Kidney glomerular epithelial cell (primary cell): Measurements from ENCODE around the gene PWWP2B.

ENCODE experiments used
- DNase-seq: peaks from one replicate; lab custom pipeline; 2025; lab: John Stamatoyannopoulos, UW

The PWWP2B gene

DNA sequence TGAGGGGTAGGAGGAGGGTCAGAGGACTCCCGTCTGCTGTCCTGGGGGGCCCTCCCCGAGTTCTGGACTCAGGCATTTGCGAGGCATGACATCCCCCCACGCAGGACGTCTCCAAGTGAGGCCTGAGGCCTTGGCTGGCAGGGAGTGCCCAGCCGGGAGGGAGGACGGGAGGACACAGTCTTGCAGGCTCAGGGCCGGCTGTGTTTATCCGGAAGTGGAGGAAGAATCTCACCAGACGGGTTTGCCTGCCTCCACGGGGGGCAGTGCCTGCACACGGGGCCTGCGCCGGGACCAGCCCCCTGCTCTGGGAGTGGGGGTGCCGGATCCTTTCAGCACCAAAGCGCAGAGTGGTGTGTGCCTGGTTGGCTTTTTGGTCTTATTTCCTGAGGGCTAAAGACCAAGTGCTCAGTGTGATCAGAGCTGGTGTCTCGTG, 10.9 kb downstream of the PWWP2B start:
- no peak for DNase-seq

DNA sequence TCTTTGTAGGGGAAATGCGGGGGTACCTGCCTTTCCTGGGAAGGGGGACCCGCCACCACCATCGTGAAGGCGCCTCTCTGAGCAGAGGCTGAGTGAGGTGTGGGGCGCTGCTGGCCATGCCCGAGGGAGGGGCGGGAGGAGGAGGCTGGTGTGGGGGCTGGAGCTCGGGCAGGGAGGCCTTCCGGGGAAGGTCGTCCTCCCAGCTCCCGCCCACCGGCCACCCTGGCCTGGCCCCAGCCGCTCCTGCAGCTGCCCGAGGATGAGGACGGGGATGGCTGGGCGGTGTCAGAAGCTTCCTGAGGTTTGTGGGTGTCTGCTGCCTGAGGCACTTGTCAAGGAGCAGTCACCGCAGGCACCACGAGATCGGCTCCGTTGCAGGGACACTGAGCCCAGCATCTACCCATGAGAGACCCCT, 11.4 kb downstream of the PWWP2B start:
- DNase-seq, result no peak

DNA sequence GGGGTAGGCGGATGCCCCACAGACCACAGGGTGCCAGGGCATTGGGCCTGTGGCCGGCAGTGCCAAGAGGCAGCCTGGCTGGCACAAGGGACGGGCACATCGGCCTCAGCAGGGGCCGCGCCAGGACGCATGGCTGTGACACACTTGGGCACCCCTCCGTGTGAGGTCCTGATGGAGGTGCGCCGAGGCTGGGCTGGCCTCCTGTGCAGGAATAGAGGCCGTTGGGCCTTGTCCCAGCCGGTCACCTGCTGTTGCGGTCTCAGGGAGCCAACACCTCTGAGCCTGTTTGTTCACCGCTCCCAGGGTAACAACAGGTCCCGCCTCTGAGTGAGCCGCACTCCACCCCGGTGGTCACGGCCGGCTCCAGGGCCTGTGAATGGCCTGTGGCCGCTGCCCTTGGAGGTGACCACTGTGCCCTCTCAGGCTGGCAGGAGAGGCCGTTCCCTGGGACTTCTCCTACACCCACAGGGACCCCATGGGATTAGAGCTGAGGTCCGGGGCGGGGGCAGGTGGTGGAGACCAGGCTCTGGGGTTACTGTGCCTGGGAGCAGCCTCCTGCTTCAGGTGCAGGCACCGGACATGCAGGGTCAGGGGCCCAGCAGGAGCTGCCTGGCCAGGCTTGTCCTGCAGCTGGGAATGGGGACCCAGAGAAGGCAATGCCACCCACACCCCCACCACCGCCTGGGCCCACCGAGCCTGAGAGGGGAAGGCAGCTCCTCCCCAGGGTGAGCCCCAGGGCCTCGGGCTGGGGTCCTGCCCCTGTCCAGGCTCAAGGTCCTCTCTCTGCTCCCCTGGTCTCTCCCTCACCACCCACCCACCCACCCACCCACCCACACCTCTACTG, 12.0 kb downstream of the PWWP2B start:
- no peak for DNase-seq

DNA sequence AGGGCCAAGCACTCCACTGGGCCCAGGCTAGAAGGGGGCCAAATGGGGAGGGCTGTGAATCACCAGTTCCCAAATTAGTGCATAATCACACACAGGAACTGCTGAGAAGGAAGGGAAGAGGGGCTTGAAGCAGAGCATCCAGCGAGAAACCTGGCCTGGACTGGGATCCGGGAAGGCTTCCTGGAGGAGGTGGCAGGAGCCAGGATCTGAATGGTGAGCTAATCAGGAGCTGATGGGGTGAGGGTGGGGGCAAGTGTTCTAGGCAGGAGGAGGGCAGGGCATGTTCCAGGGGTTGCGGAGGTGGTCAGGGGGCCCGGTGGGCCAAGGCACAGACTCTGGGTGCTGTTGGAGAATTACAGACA, 12.6 kb downstream of the PWWP2B start:
- no peak for DNase-seq

DNA sequence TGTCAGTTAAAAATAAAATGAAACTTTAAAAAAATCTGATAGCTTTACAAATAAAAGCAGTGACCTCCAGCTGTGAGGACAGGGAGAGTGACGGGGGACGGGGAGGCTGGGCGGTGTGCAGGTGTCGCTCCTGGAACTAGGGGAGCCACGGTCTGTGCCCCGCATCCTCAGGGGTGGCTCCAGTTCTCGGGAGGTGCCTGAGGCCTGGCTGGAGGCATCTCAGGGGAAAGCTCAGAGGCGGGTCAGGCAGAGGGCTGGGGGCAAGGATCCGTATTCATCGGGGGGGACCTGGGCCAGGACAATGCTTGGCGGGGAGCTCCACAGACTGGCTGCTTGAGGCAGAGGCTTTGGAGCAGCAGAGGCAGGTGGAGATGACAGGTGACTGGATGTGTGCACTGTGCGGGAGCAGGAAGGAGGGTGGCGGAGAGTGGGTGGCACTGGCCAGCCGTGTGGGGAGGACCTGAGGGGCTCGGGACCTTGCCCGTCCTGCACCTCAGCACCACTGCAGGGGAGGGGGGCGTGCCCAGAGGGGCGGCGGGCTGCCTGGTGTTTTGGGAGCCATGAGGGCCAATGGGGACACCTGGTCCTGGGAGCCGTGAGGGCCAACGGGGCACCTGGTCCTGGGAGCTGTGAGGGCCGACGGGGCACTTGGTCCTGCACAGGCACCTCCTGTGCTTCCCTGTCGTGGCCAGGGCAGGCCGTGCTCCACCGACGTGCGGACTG, 13.2 kb downstream of the PWWP2B start:
- no peak for DNase-seq

DNA sequence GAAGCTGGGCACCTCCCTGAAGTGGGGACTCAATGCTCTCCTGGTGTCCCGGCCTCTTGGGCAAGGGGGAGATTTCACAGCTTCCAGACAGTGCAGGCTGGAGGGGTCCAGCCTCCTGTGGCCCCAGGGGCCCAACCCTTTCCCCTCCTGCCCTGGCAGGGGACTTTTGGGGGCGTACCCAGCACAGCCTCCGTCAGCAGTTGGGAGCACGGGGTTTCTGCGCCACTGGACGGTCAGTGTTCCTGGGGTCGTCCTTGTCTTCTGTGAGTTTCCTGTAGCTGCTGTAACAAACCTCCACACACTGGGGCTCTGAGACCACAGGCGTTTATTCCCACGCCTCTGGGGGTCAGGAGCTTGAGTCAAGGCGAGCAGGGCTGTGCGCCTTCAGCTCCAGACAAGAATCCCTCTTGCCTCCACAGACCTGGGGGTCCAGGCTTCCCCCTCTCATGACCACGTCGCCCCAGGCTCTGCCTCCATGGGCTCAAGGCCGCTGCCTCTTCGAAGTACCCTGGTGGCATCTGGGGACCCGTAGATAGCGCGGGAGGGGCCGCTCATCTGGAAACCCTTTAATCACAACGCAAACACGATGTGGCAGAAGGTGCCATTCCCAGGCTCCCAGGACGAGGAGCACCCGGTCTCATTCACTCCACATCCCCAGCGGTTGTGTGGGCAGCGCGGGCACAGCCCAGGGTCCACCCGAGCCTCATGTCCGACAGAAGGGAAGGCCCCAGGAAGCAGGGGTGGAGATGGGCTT, 14.0 kb downstream of the PWWP2B start:
- no peak for DNase-seq

DNA sequence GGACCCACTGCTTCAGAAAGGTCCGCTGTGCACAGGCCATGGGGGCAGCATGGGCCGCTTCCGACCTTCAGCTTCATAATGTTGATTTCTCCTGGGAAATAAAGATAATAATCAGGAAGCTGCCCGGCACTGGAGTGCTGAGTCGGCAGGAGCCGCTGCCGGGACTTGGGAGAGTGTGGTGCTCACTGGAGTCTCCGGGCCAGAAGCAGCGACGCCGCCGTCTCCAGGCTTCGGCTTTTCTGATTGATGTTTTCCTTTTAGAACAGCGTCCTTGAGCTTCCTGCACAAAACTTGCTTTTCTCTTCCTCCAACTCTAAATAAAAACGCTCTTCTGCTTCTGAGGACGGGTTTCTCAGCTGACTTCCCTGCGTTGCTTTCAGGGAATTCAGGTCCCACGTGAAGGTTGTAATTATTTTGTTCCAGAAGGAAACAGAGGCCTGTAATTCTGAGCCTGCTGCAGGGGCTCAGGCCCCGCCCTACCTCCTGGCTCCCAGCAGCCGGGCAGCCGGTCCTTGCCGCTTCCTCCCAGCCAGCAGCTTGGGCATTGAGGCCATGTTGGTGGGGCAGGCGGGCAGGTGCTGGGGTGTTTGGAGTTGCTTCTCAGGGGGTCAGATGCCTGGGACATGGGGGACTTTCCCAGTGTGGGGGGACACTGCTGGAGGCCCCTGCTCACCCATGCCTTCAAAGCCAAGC, 14.7 kb downstream of the PWWP2B start:
- DNase-seq, result no peak

DNA sequence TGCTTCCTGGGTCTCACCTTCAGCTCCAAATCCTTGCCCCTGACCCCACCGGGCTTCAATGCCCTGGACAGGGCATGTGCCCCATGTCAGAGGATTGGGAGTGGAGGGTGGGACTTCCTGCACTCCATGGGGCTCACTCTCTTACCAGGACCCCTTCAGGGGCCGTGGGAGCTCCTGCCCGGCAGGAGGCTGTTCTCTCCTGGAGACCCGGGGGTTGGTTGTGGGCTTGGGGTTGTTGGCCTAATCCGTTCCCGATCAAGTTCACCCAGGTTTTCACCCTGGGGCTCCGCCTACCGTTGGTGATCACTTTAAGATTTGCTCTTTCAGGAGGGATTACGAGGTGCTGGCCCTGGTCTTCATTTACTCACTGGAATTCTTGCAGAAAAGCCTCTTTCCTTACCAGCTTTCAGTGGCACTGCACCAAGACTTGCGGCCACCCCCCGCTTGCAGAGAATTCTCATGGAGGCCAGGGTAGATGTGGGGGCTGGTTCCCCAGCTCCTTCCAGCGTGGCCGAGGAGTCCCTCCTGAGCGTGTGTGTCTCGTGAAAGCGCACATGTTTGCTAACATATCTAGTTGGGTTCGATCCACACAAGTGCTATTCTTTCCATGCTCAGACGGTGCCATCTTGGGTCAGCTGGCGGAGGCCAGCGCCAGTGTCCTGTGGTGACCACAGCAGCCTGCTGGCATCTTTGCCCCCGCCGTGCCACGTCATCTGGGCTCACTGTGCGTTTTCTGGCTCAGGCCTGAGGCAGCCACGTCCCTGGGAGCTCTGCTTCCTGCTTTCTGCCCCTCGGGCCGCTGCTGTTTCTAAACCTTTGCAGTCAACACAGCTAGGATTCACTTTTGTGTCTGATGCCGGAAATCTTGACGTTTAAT, 15.6 kb downstream of the PWWP2B start:
- DNase-seq, result no peak

DNA sequence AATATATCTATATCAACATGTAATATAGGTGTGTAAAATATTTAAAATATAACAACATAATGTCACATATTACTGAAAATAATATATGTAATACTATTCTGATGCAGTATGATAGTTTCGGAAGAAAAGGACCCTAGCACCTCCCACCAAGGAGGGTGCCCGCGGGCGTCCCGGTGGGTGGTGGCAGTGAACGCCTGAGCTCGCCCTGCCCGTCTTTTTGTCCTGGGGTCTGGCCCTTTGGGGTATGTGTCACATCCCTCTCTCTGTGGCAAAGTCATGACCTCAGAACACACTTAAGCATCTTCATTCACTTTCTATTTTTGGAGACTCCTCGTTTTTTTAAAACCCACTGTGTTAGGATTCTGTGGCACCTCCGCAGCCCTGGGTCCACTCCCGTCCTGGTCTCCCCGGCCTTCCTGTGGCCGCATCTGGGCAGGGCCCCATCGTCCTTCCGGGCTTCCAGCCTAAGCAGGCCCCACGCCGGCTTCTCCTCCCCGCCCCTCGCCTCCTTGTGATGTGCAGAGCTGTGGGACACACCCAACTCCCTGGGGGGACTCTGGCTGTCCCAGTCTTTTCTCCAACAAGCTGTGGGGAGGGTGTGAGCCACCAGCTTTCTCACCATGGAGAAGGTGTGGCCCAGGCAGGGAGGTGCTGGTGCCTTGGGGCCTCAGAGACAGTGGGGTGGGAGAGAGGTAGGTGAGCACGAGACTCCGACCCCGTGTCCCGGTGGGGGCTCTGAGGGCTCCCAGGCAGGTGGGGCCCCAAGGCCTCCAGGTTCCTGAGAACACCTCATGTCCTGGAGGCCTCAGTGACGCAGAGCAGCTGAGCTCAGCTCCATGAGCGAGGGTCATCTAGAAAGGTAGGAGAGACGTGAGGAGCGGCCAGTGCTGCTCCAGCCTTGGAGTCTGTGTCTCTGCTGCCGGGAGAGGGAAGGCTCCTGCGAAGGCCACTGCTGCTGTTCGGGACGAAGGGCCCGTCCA, 16.5 kb downstream of the PWWP2B start:
- no peak for DNase-seq

DNA sequence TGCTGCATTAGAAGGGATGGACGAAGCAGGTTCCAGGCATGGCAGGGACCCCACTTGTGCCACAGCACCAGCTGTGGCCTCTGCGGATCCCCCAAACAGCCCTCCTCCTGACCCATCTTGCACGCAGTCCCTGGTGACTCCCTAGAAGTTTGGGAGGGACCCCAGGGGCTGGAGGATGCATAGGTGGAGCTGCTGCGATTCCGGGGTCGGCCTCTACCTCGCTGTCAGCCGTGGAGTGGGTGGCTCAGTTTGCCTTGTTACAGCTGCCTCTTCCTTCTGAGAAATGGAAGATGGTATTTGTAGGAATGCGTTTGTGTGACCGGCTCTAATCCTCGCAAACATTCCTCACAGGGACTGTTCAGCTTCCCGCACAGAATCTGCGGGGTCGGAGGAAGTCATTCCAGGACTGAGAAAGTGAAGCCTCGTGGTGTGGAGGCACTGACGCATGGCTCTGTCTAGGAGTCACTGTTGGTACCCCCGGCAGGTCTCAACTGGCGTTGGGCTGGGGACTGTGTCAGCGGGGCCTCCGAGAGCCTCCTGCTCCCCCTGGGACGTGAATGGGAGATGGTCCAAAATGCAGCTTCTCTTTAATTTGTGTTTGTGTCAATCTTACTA, 17.5 kb downstream of the PWWP2B start:
- no peak for DNase-seq

DNA sequence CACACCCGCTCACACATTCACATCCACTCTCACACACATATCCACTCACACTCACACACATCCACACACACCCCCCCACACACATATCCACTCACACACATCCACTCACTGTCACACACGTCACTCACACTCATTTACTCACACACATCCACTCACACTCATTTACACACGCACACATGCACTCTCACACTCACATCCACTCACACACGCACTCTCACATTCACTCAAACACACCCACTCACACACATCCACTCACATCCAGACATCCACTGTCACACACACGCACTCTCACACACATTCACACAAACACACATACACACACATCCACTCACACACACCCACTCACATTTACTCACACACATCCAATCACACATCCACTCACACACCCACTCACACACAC, 18.3 kb downstream of the PWWP2B start:
- no peak for DNase-seq

DNA sequence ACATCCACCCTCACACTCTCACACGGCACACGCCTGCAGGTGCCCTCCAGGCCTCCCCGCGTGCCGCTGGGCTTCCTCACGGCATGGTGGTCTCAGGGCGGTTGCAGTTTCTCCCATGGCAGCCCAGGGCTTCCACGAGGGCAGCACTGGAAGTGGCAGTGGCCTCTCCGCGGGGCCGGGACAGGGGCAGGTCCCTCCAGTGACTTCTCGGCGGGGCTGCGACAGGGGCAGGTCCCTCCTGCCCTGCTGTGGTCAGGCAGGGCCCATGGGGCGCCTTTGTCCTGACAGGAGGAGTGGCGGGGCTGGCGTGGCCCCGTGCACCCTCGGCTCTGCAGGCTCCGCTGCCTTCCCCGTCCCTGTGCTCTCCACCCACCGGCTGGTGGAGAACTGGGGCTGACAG, 19.0 kb downstream of the PWWP2B start:
- no peak for DNase-seq

DNA sequence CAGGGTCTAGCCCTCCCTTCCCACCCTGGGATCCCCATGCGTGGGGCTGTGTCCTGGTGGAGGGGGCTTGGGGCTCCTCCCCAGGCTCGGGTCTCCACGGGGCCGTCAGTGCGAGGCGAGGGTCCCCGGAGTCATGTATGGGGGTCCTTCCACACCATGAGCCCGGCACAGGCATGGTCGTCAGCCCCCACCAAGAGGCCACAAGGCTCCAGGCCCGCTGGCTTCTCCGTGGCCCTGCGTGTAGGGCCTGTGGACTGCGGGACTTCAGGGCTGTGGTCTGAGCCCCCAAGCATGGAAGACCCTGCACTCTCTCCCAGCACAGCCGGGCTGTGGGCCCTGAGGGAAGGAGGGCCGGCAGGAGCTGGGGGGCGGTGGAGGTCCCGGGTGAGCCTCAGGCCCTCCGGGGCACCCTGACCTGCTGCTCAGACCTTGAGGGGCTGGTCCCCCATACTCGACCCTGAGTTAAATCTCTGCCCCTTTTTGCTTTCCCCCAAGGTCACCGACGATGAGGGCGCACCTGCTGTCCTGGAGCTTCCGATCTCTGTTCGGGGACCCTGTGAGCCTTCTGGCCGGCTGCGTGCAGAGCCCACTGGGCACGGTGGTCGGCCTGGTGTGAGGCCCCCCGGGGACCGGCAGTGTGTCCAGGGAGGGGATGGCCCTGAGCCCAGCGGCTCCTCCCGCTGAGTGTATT, 19.7 kb downstream of the PWWP2B start:
- no peak for DNase-seq

DNA sequence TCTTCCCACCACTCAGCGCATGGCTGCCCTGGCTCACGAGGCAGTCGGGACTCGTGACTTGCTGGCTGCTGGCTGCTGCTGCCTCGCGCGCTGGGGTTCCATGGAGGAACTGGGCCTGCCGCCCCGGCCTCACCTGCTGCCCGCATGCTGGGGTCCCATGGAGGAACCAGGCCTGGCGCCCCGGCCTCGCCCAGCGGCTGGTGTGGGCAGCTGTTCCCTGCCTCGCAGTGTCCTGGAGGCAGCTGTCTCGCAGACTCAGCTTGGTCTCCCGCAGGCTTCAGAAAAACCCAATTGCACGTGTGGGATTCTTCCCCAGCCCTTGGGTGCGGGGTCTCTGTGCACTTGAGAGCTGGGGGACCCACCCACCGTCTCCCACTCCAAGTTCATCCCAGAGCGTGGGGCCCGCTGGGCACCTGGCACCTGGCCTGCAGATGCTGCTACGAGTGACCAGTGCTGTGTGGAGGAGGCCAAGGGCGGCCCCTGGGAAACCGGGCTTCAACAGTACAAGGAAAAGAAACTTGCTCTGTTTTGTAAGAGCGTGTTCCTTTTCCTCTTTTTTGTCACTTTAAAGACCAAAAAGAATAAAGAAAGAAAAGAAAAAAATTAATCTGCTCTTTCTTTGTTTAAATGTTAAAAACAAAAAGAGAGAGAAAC, 20.4 kb downstream of the PWWP2B start:
- DNase-seq, result no peak

DNA sequence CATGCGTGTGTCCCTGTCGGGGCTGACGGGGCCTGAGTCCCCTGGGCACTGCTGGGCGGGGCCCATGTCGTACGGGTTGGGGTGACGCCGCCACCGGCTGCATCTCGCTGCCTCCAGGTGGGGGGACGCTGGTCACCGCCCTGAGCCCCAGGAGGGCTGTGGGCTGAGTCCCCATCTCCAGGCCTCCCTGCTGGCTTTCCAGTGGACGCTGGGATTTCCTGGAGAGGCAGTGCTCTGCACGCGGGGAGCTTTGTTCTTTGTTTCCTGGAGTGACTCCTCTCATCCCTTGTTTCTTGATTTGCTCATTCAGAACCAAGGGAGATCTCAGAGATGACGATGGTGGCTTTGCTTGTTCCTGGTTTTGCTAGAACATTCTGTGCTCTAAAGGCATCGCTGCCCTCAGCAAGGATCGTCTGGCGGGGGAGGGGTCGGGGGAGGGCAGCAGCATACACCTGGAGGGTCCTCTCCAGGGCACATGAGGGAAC, 21.0 kb downstream of the PWWP2B start:
- no peak for DNase-seq

DNA sequence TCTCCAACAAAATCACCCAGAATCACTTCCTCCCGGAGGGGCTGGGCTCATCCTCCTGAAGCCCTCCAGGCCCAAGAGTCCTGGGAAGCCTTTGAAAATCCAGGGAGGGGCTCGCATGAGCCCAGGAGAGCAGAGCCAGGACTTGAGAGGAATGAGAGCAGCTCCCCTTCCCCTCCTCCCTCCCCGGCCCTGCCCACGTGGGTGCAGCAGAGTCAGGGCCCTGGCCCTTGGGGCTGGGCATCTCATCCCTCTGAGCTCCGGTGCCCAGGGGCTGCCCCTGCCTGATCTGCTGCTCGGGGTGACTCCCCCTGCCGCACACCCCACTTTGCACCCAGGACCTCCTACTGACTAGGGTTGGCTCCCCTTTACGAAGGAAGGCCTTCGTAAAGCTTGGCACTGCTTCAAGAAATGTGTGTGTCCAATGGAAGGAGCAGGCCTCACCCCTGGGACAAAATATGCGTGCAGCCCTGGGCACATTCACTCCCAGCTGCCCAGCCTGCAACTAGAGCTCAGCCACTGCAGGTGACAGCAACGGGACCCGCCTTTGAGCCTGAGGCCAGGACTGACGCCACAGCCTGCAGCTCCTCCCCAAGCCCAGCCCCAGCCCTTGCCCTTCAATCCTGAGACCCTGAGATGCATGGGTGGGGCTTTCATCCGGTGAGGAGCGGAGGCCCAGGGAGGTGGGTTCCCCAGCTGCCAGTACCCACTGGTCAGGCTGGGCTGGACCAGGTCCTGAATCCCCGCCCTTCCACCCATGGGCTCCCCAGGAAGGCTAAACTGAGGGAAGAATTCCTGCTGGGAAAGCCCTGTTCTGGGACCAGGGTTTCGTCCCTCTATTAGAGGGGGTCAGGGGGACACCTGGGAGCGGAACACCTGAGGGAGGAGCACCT, 21.8 kb downstream of the PWWP2B start:
- no peak for DNase-seq
